HL-60 (cell line): ENCODE data around the gene ANKRD12.

Source experiments
- GABPA ChIP-seq: IDR thresholded peaks from 2 replicates; pipeline ENCODE4 v1.6.1; 2012; ENCODE audit warnings: low read depth
- POLR2AphosphoS5 ChIP-seq: IDR thresholded peaks from 2 replicates; pipeline ENCODE4 v1.6.1; 2012; ENCODE audit warnings: low read depth
- TF ChIP-seq, protein P1 (sequence below): IDR thresholded peaks from one replicate; pipeline ENCODE4 v1.5.1; 2011; ENCODE audit warnings: low read length, control low read depth, inconsistent platforms; ENCODE audit not compliant: insufficient read depth
- TF ChIP-seq, protein P2 (sequence below): IDR thresholded peaks from 2 replicates; pipeline ENCODE4 v1.6.1; 2012; ENCODE audit warnings: low read depth; ENCODE audit not compliant: insufficient replicate concordance

DNA sequence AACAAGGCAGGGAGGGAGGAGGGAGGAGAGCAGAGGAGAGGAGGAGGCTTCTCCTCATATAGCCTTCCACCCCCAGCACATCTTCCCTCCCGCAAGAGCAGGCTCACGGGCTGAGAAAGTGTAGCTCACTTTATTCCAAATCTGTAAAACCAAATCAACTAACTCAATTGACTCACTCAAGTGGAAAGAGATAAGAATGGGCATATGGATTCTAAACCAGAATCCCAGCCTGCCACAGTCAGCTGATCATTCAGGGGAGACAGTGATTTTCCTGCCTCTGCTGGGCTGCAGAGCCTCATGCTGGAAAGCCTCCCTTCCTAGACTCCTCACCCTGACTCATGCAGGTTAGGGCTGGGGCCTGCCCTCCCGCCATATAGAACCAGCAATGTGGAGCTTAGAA lies 193.8 kb downstream of the ANKRD12 start:
- TF ChIP-seq, protein P1, sequence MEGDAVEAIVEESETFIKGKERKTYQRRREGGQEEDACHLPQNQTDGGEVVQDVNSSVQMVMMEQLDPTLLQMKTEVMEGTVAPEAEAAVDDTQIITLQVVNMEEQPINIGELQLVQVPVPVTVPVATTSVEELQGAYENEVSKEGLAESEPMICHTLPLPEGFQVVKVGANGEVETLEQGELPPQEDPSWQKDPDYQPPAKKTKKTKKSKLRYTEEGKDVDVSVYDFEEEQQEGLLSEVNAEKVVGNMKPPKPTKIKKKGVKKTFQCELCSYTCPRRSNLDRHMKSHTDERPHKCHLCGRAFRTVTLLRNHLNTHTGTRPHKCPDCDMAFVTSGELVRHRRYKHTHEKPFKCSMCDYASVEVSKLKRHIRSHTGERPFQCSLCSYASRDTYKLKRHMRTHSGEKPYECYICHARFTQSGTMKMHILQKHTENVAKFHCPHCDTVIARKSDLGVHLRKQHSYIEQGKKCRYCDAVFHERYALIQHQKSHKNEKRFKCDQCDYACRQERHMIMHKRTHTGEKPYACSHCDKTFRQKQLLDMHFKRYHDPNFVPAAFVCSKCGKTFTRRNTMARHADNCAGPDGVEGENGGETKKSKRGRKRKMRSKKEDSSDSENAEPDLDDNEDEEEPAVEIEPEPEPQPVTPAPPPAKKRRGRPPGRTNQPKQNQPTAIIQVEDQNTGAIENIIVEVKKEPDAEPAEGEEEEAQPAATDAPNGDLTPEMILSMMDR = no peak
- TF ChIP-seq POLR2AphosphoS5 = no peak
- TF ChIP-seq, protein P2, sequence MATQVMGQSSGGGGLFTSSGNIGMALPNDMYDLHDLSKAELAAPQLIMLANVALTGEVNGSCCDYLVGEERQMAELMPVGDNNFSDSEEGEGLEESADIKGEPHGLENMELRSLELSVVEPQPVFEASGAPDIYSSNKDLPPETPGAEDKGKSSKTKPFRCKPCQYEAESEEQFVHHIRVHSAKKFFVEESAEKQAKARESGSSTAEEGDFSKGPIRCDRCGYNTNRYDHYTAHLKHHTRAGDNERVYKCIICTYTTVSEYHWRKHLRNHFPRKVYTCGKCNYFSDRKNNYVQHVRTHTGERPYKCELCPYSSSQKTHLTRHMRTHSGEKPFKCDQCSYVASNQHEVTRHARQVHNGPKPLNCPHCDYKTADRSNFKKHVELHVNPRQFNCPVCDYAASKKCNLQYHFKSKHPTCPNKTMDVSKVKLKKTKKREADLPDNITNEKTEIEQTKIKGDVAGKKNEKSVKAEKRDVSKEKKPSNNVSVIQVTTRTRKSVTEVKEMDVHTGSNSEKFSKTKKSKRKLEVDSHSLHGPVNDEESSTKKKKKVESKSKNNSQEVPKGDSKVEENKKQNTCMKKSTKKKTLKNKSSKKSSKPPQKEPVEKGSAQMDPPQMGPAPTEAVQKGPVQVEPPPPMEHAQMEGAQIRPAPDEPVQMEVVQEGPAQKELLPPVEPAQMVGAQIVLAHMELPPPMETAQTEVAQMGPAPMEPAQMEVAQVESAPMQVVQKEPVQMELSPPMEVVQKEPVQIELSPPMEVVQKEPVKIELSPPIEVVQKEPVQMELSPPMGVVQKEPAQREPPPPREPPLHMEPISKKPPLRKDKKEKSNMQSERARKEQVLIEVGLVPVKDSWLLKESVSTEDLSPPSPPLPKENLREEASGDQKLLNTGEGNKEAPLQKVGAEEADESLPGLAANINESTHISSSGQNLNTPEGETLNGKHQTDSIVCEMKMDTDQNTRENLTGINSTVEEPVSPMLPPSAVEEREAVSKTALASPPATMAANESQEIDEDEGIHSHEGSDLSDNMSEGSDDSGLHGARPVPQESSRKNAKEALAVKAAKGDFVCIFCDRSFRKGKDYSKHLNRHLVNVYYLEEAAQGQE = no peak
- no peak for TF ChIP-seq GABPA
